Heart right ventricle (tissue), 16 donors: ENCODE results near the gene GBP2. TPM values are rescaled to one million over a fixed set of nuclear protein-coding genes. Genes with fewer than 3 reads are reported as not detected.
"Not testable (repeated sequence)": the region's sequence is repeated elsewhere in the genome, so short reads cannot be mapped to it uniquely, and the experiment has no call there.

Experiments
- ATAC-seq, 8 donors: fragments of 200-7000 bp; cut with Tn5 transposase; one replicate each; pipeline ENCODE4 v1.9.1; 2020; ENCODE audit warnings: mild to moderate bottlenecking in 8 of 8, moderate library complexity in 8 of 8, moderate number of reproducible peaks in 1 of 8
- DNase-seq, 2 donors: peaks; one replicate each; pipeline ENCODE4 v3.0.0-alpha.2; 2020
- H3K27ac ChIP-seq, 10 donors: fragments of 200-600 bp; sonication (generic) in 2 of 10; one replicate each; pipeline versions ENCODE4 v1.5.0 to v1.8.0; 2020 to 2022; ENCODE audit warnings: mild to moderate bottlenecking in 3 of 10
- H3K27me3 ChIP-seq, 7 donors: fragments of 200-600 bp; one replicate each; pipeline ENCODE4 v1.8.0; 2021 to 2022; ENCODE audit warnings: mild to moderate bottlenecking in 2 of 7
- H3K36me3 ChIP-seq, 9 donors: fragments of 200-600 bp; sonication (generic) in 1 of 9; one replicate each; pipeline versions ENCODE4 v1.5.0 to v1.8.0; 2020 to 2022; ENCODE audit warnings: mild to moderate bottlenecking in 2 of 9
- H3K4me1 ChIP-seq, 9 donors: fragments of 200-600 bp; sonication (generic) in 1 of 9; one replicate each; pipeline versions ENCODE4 v1.5.0 to v1.8.0; 2020 to 2022; ENCODE audit warnings: mild to moderate bottlenecking in 4 of 9
- H3K4me3 ChIP-seq, 10 donors: fragments of 200-600 bp; sonication (generic) in 2 of 10; one replicate each; pipeline versions ENCODE4 v1.5.0 to v1.8.0; 2020 to 2022; ENCODE audit warnings: mild to moderate bottlenecking in 7 of 10, moderate library complexity in 2 of 10
- H3K9me3 ChIP-seq, 11 donors: fragments of 200-600 bp in 10 of 11; sonication (generic) in 2 of 11; one replicate each; pipeline versions ENCODE4 v1.5.0 to v1.8.0; 2013 to 2022; ENCODE audit warnings: mild to moderate bottlenecking in 2 of 11, control low read depth in 1 of 11, moderate library complexity in 1 of 11
- CTCF ChIP-seq, 9 donors: fragments of 200-600 bp; sonication (generic) in 2 of 9; IDR thresholded peaks; one replicate each; pipeline versions ENCODE4 v1.5.0 to v1.8.0; 2021 to 2022; ENCODE audit warnings: antibody characterized with exemption in 9 of 9, mild to moderate bottlenecking in 5 of 9, moderate library complexity in 1 of 9
- WGBS, 2 donors: extraction: QIAGEN DNeasy Blood & Tissue Kit; methylation state at CpG; one replicate each; pipeline ENCODE4 v1.1.7; 2013; ENCODE audit warnings: inconsistent platforms in 1 of 2; 5-methylcytosine and 5-hydroxymethylcytosine counted together
- intact Hi-C, 10 donors: fragments of 100-400 bp; cut with DNase I; formaldehyde crosslinking; loops; one replicate each; pipeline versions ENCODE4 v1.11.1 to v1.14.2; 2022
- polyA plus RNA-seq, 2 donors: library from polyadenylated mRNA; stranded (reverse); fragments of 200-250 nt; gene quantifications; one replicate each; pipeline ENCODE4 v1.2.3, GENCODE V29; 2013
- total RNA-seq, 10 donors: library from RNA; stranded (reverse); fragmentation: NEBNext Ultra II Directional in 3 of 10; extraction: Animal tissue kit (Norgen Biotek cat#: 25700) in 3 of 10; gene quantifications; one replicate each; pipeline versions ENCODE4 v1.2.1 to v1.2.4, GENCODE V29; 2021 to 2023
- donor health status: Arrhythmogenic right ventricular cardiomyopathy.
- donor health status: ischemic (EF 13 %, LVEDD 7.1; RV severe dilation, severe dysfunction).
- donor health status: healthy with polysubstance abuse.
- donor health status: DM: no; HTN: yes; CAD: no.
- donor health status: DM: no; HTN: no; CAD: no.
- donor health status: ischemic (EF 25% LVEDD 6.9; RV normal size, moderate dysfunction).
- donor health status: ischemic (EF 25% LVEDD 5.7; RV mildly dilated, moderate dysfunction).
- donor health status: healthy.
- donor health status: DM: yes; HTN: yes; CAD: no.
- donor health status: Ischemic cardiomyopathy.
- donor health status: ischemic (EF 35%, LVEDD 5.7; RV mildly dilated, moderate dysfunction).
- donor health status: nonischemic (EF 11% LVEDD 7.7; RV severe dilation, severe dysfunction).
- donor health status: DM: yes; HTN: yes; CAD: no.
- donor health status: PGD.
- donor health status: ischemic (EF 29% LVEDD 5.4; RV normal size, mild dysfunction).
- donor health status: nonischemic (EF 23%, LVEDD 6.1; RV moderate dilation, normal function).

The GBP2 gene
- total and polyA plus RNA-seq, 12 donors = 6.0 to 67.3 (median 9.9) TPM

- WGBS, 2 donors = 97 to 100% methylated on average over 1 of the region's 1 CpG
- Histone ChIP-seq H3K27me3 (no peaks in the 10 kb centered on the region), H3K4me3 (no peak overlapping the region), H3K9me3 (peaks cover 0 to 13% (median 0%) of the 10 kb centered on the region in 11 donors), H3K27ac (no peak overlapping the region), H3K4me1 (peaks cover 0 to 20% (median 12%) of the 10 kb centered on the region in 9 donors), H3K36me3 (no peaks in the 10 kb centered on the region)
- intact Hi-C loops = no loop called here
- ATAC-seq = no peak
- no peak for DNase-seq
- TF ChIP-seq CTCF (IDR thresholded peaks at IDR 0.05) = no peak
Observed at GRCh38 chr1:89133747-89134146, 7.8 kb upstream of the GBP2 start.

- Histone ChIP-seq H3K27ac (peak overlapping the region in 4 of 10 donors; percentile 84 to 92 (median 89)), H3K4me1 (peaks cover 0 to 39% (median 20%) of the 10 kb centered on the region in 9 donors), H3K36me3 (no peaks in the 10 kb centered on the region), H3K27me3 (no peaks in the 10 kb centered on the region), H3K4me3 (no peak overlapping the region), H3K9me3 (no peaks in the 10 kb centered on the region)
- DNase-seq = no peak
- ATAC-seq = no peak
- intact Hi-C loops = loop anchor here in 1 of 10 donors (2.0 kb wide), 1 partner anchor 68 kb away; the partner anchor contains the start of gene GBP4
- WGBS, 2 donors = 49 to 62% methylated on average over 1 of the region's 1 CpG
- TF ChIP-seq CTCF (IDR thresholded peaks at IDR 0.05) = no peak
Observed at GRCh38 chr1:89130716-89131115, 4.8 kb upstream of the GBP2 start.

- H3K27me3 ChIP-seq = no peaks in the 10 kb centered on the region
- peak overlapping the region in 9 of 10 donors; percentile 63 to 92 (median 80) for H3K27ac ChIP-seq
- TF ChIP-seq CTCF (IDR thresholded peaks at IDR 0.05) = no peak
- H3K4me1 ChIP-seq = peaks cover 0 to 40% (median 21%) of the 10 kb centered on the region in 9 donors
- no peaks in the 10 kb centered on the region for H3K36me3 ChIP-seq
- no peak for DNase-seq
- peak overlapping the region in 1 of 10 donors; percentile 46 for H3K4me3 ChIP-seq
- intact Hi-C loops = loop anchor here in 1 of 10 donors (2.0 kb wide), 1 partner anchor 69 kb away; the partner anchor contains the start of gene GBP4
- peak in 1 of 8 donors; percentile 26 for ATAC-seq
- no peaks in the 10 kb centered on the region for H3K9me3 ChIP-seq
- WGBS, 2 donors = 57 to 65% methylated on average over 4 of the region's 4 CpGs
Observed at GRCh38 chr1:89129911-89130310, 4.0 kb upstream of the GBP2 start.

- intact Hi-C loops, ATAC-seq, H3K27me3 ChIP-seq, H3K36me3 ChIP-seq, H3K4me3 ChIP-seq, DNase-seq, H3K9me3 ChIP-seq: not testable (repeated sequence)
- peaks cover 0 to 59% (median 35%) of the 10 kb centered on the region in 9 donors for H3K4me1 ChIP-seq
- peak overlapping the region in 8 of 10 donors; percentile 39 to 92 (median 82) for H3K27ac ChIP-seq
- WGBS, 2 donors = 97 to 99% methylated on average over 31 of the region's 31 CpGs
Observed at GRCh38 chr1:89128003-89128458, 2.1 kb upstream of the GBP2 start.

- peak overlapping the region; percentile 37 to 92 (median 70) for H3K27ac ChIP-seq
- H3K36me3 ChIP-seq, DNase-seq, ATAC-seq, H3K27me3 ChIP-seq, H3K9me3 ChIP-seq, intact Hi-C loops: not testable (repeated sequence)
- WGBS, 2 donors = 85 to 86% methylated on average over 23 of the region's 23 CpGs
- H3K4me3 ChIP-seq = peak overlapping the region in 3 of 10 donors; percentile 54 to 58 (median 57)
- H3K4me1 ChIP-seq = peaks cover 0 to 68% (median 35%) of the 10 kb centered on the region in 9 donors
Observed at GRCh38 chr1:89126602-89127565, 970 bp upstream of the GBP2 start.
